Transverse colon (tissue), 4 donors: ENCODE measurements around the gene C5AR1.
A peak's percentile ranks its signal among the peaks of the same experiment; 100 is the strongest.

ENCODE experiments used
- EP300 ChIP-seq: sonication (generic); formaldehyde crosslinking; IDR thresholded peaks from one replicate; pipeline ENCODE4 v1.6.1; 2017; ENCODE audit warnings: antibody characterized with exemption, low read depth
- POLR2A ChIP-seq: fragments of 450-650 bp; IDR thresholded peaks from one replicate; pipeline ENCODE4 v1.6.1; 2016; ENCODE audit warnings: antibody characterized with exemption, mild to moderate bottlenecking, moderate library complexity
- POLR2AphosphoS5 ChIP-seq, 3 donors: sonication (generic); formaldehyde crosslinking; IDR thresholded peaks; one replicate each; pipeline ENCODE4 v1.6.1; 2016; ENCODE audit warnings: antibody characterized with exemption in 3 of 3
- TF ChIP-seq, protein P1 (sequence below), 5 experiments: fragments of 200-600 bp in 3 of 5; fragments of 450-650 bp in 2 of 5; sonication (generic) in 3 of 5; IDR thresholded peaks; 1 replicate in 2 of 5; 2 replicates in 3 of 5; pipeline ENCODE4 v1.5.1; 2016 to 2017; ENCODE audit warnings: antibody characterized with exemption in 5 of 5, inconsistent platforms in 3 of 5, mild to moderate bottlenecking in 2 of 5, moderate library complexity in 1 of 5

DNA sequence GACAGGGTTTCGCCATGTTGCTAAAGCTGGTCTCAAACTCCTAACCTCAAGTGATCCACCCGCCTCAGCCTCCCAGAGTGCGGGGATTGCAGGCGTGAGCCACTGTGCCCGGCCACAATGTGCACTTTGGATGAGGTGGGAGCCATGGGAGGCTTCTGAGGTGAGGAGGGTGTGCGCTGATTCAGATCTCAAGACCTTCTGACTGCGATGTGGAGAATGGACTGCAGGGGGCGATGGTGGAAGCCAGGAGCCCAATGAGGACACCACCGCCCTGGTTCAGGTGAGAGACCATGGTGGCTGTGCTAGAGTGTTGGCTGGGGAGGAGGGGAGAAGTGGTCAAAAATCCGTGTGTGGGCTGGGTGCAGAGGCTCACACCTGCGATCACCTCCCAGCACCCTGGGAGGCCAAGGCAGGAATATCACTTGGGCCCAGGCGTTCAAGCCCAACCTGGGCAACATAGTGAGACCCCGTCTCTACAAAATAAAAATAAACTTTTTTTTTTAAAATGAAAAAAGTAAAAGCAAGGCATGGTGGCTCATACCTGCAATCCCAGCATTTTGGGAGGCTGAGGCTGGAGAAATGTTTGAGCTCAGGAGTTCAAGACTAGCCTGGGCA, 29.4 kb upstream of the C5AR1 start:
- TF ChIP-seq, protein P1, sequence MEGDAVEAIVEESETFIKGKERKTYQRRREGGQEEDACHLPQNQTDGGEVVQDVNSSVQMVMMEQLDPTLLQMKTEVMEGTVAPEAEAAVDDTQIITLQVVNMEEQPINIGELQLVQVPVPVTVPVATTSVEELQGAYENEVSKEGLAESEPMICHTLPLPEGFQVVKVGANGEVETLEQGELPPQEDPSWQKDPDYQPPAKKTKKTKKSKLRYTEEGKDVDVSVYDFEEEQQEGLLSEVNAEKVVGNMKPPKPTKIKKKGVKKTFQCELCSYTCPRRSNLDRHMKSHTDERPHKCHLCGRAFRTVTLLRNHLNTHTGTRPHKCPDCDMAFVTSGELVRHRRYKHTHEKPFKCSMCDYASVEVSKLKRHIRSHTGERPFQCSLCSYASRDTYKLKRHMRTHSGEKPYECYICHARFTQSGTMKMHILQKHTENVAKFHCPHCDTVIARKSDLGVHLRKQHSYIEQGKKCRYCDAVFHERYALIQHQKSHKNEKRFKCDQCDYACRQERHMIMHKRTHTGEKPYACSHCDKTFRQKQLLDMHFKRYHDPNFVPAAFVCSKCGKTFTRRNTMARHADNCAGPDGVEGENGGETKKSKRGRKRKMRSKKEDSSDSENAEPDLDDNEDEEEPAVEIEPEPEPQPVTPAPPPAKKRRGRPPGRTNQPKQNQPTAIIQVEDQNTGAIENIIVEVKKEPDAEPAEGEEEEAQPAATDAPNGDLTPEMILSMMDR (IDR thresholded peaks at IDR 0.05): peak; percentile 30 to 50 (median 37)
- TF ChIP-seq POLR2AphosphoS5 (IDR thresholded peaks at IDR 0.05): no peak
- no peak for TF ChIP-seq POLR2A
- no peak for TF ChIP-seq EP300
